ENCODE measurements around the gene LIMCH1. TPM values are rescaled to one million over a fixed set of nuclear protein-coding genes. Genes with fewer than 3 reads are reported as not detected.
"Not testable (repeated sequence)": the region's sequence is repeated elsewhere in the genome, so short reads cannot be mapped to it uniquely, and the experiment has no call there.

The LIMCH1 gene
- total RNA-seq, 1 donor from 2014 or later, result 65.0 TPM

- DNase-seq (ENCODE audit: low read depth), result no peak
Observed at GRCh38 chr4:41727861-41728572, 190.1 kb downstream of the LIMCH1 start.

DNA sequence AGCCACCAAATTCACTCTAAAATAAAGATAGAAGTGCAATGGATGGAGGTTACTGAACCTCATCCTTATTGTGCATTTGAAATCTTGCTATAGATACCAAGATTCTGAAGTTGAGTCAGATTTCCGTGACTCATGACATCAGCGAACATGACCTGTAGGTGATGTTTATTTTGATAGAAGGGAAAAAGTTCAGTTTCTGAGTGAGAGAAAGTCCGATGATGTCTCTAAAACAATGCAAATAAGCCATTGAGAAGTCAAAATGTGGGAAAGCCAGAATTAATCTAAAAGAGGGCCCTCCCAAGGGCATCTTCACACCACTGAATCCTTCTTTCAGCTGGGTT, 190.6 kb downstream of the LIMCH1 start:
- no peak for DNase-seq (ENCODE audit: low read depth)

DNA sequence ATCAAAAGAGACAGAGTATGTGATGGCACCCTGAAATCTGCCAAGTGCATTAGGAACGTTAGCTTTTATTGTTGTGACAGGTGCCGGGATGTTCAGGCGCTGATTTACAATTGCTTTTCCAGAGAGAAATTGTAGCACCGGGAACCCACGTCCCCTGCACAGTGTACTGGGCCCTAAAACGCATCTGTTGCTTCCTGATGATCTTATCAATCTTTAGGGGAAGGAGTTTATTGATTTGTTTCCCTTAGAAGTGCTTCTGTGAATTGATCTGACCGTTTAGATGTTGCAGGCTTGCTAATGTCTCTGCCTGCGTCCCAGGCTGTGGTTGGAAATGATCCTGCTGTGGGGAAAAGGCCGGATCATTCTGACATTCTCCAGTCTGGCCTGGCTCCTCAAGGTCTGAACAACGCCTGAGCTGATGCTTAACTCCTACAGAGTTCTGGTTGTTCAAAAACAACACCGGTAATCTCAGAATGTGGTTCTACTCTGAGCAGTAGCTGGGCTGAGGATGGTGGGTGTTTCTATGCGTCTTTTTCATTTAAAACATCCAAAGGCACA, 193.7 kb downstream of the LIMCH1 start:
- no peak for DNase-seq (ENCODE audit: low read depth)

GRCh38 chr4:41734371-41734770, 196.4 kb downstream of the LIMCH1 start:
- no peak for DNase-seq (ENCODE audit: low read depth)

- not testable (repeated sequence) for DNase-seq (ENCODE audit: low read depth)
Observed at GRCh38 chr4:41737491-41737890, 199.5 kb downstream of the LIMCH1 start.

DNA sequence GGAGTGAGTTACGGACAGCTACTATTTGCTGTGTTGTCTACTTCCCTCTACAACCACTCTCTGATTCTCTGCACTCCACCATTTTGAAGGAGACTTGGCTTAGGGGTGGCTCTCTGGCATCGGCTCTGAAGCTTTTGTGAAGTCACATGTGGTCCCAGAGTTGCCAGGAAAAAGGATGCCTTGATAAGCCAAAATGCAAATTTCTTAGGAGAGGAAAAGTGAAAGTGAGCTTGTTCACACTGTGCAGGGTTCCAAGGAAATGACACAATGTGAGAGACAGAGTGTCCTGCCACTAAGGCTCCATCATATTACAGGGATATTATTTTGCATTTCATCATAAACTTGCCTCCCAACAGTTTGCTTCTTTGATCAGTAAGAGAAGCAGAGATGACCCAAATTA, 203.4 kb downstream of the LIMCH1 start:
- no peak for DNase-seq (ENCODE audit: low read depth)

GRCh38 chr4:41744572-41745291, 206.8 kb downstream of the LIMCH1 start:
- no peak for DNase-seq (ENCODE audit: low read depth)

DNA sequence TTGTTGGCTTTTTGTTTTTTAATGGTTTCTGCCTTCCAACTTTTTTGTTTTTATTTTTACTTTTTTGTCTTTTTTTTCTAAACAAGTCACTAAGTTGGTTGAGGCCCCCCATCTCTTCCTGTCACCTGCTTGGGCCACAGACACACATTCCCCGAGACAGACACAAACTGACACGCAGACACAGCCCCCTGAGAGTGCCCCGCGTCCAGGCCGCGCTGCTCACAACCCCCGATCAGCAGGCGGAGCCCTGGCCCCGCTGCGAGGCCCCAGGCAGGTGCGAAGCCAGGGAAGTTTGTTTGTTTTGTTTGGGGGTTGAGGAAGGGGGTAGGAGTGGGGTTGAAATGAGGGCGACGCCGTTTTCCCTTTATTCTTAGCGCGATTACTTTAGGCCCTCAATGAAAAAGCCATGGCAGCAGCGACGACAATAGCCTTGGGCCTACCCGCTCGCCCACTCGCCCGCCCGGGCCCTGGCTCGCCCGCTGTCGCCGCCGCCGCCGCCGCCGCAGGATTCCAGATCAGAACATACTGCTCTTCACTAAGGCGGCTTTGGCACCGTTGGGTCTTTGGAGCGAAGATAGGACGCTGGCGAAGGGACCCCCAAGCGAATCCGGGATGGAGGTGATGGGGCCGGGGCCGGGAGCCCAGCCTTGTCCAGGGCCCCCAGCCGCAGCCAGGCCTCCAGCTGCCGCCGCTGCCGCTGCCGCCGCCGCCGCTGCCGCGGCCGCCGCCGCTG, 207.5 kb downstream of the LIMCH1 start:
- no peak for DNase-seq (ENCODE audit: low read depth)

GRCh38 chr4:41746025-41746439, 208.1 kb downstream of the LIMCH1 start:
- DNase-seq (ENCODE audit: low read depth), result no peak

DNA sequence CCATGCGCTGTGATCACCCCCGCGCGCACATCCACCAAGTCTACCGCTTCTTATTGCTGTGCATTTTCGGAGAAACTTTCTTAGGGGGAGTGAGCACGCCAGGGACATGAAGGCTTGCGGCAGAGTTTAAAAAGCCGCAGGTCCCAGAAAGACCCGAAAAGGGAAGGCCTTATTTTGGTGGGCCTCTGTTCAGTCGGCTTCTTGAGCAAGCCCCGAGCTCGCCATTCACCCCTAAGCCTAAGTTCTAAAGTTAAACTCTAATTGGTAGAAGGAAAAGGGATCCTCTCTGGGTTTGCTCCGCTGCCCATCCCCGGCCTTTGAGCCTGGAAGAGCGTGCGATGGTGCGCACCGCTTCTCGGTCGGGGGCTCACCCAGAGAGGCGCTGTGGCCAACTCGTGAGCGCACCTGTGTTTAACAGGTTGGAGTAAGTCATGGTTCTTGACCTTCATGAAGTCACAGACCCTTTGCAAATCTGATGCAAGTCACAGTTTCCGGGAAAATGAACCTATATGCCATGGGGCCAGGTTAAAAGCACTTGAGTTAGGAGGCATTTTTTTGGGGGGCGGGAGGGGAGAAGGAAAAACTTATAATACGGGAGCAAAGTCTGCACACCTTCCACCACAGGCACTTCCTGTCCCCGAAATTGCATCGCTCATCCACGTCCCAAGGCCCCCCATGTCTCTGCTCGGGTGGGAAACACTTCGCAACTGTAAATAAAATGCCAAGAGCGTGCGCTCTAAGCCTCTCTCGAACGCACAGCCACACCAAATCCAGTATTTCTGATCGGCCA, 208.7 kb downstream of the LIMCH1 start:
- DNase-seq (ENCODE audit: low read depth), result no peak

DNA sequence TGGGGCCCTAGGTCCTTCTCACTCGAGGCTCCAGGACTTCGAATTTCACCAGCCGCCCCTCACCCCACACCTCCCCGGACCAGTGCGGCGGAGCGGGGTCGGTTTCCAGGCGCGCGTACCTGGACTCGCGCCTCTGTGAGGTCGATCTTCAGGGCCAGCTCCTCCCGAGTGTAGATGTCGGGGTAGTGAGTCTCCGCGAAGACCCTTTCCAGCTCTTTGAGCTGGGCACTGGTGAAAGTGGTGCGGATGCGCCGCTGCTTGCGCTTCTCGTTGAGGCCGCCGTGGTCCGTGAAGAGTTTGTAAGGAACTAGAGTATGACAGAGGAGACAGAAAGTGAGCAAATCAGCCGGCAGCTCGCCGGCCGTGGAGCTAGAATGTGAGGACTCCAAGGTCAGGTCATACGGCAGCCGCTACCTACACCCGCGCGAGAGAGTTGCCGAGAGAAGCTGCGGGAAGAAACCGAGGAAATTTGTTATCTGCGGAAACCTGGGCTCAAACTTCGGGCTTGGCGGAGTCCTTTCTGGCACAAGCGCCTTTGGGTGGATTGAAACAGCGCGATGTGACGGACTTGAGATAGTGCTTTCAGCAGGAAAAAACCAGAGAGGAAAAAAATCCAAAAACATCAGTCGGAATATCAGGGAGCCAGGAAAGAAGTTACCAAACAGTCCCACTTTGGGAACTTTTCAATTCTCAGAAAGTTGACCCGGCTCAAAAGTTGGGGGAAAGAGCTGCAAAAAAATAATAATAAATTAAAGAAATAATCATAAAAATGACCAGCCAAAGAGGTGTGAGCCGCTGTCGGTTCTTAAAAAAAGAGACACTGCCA, 209.5 kb downstream of the LIMCH1 start:
- no peak for DNase-seq (ENCODE audit: low read depth)

GRCh38 chr4:41748074-41748570, 210.2 kb downstream of the LIMCH1 start:
- no peak for DNase-seq (ENCODE audit: low read depth)

DNA sequence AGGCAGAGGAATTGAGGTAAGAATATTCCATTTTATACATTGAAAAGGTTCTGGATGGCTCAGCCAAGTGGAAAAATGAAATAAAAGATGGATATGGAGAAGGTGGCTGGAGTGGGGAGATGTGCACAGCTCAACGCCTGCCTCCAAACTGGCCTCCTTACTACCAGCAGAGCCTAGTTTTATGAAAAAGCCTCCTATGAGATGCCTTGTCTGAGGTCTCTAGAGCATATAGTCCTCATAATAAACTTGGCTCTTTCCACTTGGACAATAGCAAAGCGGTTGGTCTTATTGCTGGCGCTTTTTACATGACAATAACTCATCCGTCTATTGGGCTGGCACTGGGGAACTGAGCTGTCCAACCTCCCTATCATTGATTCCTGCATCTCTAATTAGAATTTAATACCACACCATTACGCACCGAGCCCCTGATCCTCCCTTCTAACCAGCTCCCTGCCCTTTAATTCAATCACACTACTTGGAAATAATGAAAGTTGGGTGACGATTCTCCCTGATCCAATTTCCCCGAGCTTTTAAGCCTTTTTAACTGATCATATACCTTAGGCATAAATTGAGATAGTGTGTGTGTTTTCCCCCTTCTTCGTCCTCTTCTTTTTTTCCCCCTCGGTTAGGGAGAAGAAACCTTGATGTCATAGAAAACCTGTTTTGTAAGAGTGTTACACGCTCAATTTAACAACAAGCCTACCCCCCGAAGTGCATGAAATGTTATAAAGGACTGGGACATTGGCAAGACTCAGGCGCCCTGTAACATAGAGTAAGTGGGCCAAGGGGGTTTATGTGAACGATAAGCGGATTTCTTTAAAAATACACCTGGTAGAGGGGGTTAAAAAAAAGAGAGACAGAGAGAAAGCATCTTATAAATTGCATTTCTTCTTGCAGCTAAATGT, 210.9 kb downstream of the LIMCH1 start, which contains the start of gene PHOX2B:
Gene PHOX2B, minus strand, starts transcription at position 155 of the 905 bp plus-strand sequence. Its CDS starts 115 bp downstream, at position 40.
- DNase-seq (ENCODE audit: low read depth), result no peak

- DNase-seq (ENCODE audit: low read depth), result no peak
Observed at GRCh38 chr4:41749631-41750039, 211.7 kb downstream of the LIMCH1 start.

Other genes starting within 250 kb of the LIMCH1 start
- gene PHOX2B, start 210.6 kb downstream of the LIMCH1 start, total RNA-seq, result not detected in 2 replicates